OCI-LY1 (cell line): ENCODE results near the gene MAP3K14.

Source experiments
- EZH2 ChIP-seq: fragments of 200-600 bp; sonication (generic), shearing (Covaris generic); IDR thresholded peaks from 2 replicates; pipeline ENCODE4 v1.8.0; 2017; ENCODE audit warnings: borderline replicate concordance, mixed run types, mild to moderate bottlenecking, antibody characterized with exemption, low read length, moderate library complexity, mixed read lengths
- TF ChIP-seq, protein P1 (sequence below): fragments of 200-600 bp; sonication (generic), shearing (Covaris generic); IDR thresholded peaks from 2 replicates; pipeline ENCODE4 v1.5.1; 2017; ENCODE audit warnings: mild to moderate bottlenecking, antibody characterized with exemption, low read length, moderate library complexity, mixed read lengths

DNA sequence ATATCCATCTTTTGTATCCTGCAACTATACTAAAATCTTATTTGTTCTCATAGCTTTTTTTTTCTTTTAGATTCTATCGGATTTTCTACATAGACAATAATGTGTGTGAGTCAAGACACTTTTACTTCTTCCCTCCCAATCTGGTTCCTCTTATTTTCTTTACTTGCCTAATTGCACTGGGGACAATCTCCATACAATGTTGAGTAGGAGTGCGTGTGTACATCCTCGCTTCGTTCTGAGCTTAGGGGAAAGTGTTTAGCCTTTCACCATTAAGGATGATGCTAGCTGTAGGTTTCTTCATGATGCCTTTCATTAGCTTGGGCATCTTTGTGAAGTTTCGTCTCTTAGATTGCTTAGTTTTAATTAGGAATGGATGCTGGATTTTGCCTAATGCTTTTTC lies 57.8 kb downstream of the MAP3K14 start:
- TF ChIP-seq, protein P1, sequence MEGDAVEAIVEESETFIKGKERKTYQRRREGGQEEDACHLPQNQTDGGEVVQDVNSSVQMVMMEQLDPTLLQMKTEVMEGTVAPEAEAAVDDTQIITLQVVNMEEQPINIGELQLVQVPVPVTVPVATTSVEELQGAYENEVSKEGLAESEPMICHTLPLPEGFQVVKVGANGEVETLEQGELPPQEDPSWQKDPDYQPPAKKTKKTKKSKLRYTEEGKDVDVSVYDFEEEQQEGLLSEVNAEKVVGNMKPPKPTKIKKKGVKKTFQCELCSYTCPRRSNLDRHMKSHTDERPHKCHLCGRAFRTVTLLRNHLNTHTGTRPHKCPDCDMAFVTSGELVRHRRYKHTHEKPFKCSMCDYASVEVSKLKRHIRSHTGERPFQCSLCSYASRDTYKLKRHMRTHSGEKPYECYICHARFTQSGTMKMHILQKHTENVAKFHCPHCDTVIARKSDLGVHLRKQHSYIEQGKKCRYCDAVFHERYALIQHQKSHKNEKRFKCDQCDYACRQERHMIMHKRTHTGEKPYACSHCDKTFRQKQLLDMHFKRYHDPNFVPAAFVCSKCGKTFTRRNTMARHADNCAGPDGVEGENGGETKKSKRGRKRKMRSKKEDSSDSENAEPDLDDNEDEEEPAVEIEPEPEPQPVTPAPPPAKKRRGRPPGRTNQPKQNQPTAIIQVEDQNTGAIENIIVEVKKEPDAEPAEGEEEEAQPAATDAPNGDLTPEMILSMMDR: no peak
- no peak for TF ChIP-seq EZH2
